ENCODE results near the gene NOP14.
"Not testable (repeated sequence)": the region's sequence is repeated elsewhere in the genome, so short reads cannot be mapped to it uniquely, and the experiment has no call there.

Gene NOP14

DNA sequence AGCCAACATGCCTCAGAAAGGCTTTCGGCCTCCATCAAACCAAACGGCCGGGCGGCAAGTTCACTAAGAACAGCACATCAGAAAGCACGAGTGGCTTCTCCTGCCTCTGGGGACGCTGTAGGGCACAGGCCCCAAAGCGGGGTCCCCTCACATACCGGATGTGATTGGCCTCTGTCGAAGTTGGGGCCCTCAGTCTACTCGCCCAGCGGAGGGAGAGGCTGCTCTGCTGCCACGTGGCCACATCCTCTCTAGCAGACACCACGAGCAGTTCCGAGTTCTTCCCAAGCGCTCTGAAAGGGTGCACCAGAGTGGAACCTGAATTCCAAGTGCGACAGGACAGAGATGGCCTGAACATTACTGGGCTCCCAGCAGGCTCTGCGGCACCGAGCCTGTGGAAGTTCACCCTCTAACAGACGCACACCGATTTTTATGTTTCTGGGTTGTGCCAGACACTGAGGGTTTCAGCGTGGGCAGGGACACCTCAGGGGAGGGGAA is 21.1 kb downstream of the NOP14 start:
- no peak for DNase-seq (ENCODE audit: low read depth, low spot score)
- Histone ChIP-seq H3K27me3 (ENCODE audit: control insufficient read depth, insufficient read depth, low read length) (no peaks in the 10 kb centered on the region), H3K4me3 (ENCODE audit: low read length) (no peak overlapping the region), H3K27ac (ENCODE audit: low read length) (no peak overlapping the region), H3K36me3 (ENCODE audit: control insufficient read depth, insufficient read depth, low read length) (peaks cover 67% of the 10 kb centered on the region), H3K4me1 (ENCODE audit: control insufficient read depth, insufficient read depth, low read length) (no peaks in the 10 kb centered on the region), H3K9me3 (ENCODE audit: control insufficient read depth, insufficient read depth, low read length) (no peaks in the 10 kb centered on the region)
- no CpG with 5 or more reads among the region's 21 CpGs for WGBS (ENCODE audit: insufficient coverage, insufficient read length)

DNA sequence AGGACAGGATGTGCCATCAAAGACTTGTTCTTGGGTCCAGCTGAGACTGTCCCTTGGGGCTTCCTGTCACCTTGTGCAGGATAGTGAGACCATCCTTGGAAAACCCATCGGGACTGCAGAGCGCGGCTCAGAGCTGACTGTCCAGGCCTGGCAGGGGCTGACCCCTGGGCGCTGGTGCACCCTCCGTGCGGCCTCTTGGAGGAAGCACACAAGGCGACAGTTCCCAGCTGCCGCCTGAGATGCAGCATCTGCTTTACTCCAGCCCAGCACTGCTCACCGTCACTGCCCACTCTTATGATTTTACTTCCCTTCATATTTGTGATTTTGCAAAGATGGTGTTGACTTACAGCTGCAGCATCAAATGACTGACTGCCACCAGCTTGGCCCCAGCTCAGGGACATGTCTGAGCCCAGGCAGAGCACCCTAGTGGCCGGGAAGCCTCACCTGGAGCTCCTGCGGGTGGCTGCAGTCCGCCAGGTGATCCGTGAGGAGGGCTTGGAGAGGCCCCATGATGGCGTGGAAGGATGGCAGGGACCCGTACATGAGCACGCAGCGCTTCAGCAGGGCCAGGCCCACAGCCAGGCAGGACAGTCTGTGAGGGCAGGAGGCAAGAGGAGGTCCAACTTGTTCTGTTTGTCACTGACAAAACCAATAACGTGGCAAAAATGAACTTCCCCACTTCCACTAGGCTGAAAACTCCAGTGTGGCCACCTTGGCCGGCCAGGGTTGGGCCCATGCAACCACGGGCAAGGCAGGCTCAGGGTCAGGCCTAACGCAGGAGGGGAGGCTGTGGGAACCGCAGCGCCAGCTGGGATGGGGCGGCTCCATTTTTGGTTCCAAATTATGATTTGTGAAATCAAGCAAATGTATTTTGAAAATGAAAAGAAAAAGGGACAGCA is 21.8 kb downstream of the NOP14 start:
- no CpG with 5 or more reads among the region's 24 CpGs for WGBS (ENCODE audit: insufficient coverage, insufficient read length)
- no peak for DNase-seq (ENCODE audit: low read depth, low spot score)
- H3K4me3 ChIP-seq (ENCODE audit: low read length), result no peak overlapping the region
- no peak overlapping the region for H3K27ac ChIP-seq (ENCODE audit: low read length)
- H3K27me3 ChIP-seq (ENCODE audit: control insufficient read depth, insufficient read depth, low read length), result no peaks in the 10 kb centered on the region
- no peaks in the 10 kb centered on the region for H3K4me1 ChIP-seq (ENCODE audit: control insufficient read depth, insufficient read depth, low read length)
- no peaks in the 10 kb centered on the region for H3K9me3 ChIP-seq (ENCODE audit: control insufficient read depth, insufficient read depth, low read length)
- H3K36me3 ChIP-seq (ENCODE audit: control insufficient read depth, insufficient read depth, low read length), result peaks cover 61% of the 10 kb centered on the region

DNA sequence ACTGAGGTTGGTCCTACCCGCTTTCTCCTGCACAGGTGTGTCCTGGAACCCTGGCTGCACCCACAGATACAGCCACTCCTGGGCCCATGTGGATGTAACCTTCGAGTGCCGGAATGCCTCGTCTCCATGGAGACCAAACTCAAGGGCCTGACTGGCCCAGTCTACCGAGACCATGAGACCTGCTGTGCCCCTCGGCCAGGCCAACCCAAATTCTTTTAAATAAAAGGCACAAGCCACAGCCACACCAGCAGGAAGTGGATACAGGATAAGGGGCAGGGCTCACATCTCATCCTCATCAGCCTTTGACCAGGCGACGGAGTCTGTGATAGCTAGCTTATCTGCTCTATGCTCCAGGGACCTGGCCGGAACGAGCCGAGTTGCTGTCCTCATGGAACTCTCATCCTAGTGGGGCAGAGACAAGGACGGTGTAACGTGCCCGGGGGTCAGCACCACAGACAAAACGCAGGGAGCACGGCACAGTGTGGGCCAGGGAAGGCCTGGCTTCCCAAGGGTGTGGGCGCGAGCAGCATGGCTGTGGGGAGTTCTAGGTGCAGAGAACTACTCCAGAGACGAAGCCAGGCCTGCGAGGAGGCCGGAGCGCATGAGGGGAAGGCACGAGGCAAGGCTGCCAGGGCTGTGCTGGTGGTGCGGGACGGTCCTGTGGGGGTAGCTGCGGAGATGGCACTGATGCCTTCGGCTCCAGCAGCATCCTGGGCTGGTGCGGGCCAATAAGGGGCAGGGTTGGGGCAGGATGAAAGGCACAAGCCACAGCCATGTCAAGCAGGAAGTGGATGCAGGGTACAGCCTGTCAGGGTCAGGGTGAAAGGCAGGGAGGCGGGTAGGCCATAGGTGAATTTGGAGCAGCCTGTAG is 22.7 kb downstream of the NOP14 start:
- WGBS (ENCODE audit: insufficient coverage, insufficient read length), result no CpG with 5 or more reads among the region's 29 CpGs
- peaks cover 58% of the 10 kb centered on the region for H3K36me3 ChIP-seq (ENCODE audit: control insufficient read depth, insufficient read depth, low read length)

DNA sequence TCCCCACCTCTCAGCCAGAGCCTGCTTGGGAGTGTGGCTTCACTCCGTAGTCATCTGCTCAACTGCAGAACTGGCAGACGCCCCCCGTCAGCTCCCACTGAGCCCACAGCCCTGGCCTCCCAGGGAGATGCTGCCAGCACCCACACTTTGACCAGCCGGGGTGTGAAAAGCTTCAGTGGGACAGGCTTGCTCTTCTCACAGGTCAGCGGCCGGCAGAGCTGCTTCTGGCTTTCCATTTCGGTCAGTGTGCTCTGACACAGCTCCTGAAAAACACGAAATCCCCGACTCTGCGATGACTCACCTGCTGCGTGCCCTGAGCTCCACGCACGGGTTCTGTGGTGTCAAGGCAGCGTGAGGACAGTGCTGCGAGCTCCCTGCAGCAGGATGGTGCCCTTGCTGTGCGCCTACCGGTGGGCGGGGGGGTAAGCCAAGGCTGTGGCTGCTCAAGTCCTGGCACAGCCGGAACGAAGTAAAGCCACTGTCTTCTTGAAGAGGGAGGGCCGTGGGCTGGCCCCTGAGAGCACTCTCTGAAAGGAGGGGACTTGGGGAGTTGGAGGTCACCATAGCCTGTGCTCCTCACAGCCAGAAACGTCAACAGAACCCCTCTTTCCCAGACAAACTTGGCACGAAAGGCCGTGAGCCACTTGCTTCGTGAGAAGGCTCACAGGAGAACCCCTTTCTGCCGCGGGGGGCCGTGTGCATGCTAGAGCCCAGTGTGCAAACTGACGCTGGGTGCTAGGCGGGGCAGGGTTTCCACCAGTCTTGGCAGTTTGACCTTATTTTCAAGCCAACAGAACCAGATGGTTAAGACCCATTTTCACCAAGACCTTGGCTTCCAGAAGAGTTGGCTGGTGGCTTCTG is 23.6 kb downstream of the NOP14 start:
- Histone ChIP-seq H3K9me3 (ENCODE audit: control insufficient read depth, insufficient read depth, low read length) (no peaks in the 10 kb centered on the region), H3K27ac (ENCODE audit: low read length) (no peak overlapping the region), H3K4me3 (ENCODE audit: low read length) (no peak overlapping the region), H3K36me3 (ENCODE audit: control insufficient read depth, insufficient read depth, low read length) (peaks cover 52% of the 10 kb centered on the region), H3K4me1 (ENCODE audit: control insufficient read depth, insufficient read depth, low read length) (no peaks in the 10 kb centered on the region), H3K27me3 (ENCODE audit: control insufficient read depth, insufficient read depth, low read length) (no peaks in the 10 kb centered on the region)
- WGBS (ENCODE audit: insufficient coverage, insufficient read length), result no CpG with 5 or more reads among the region's 30 CpGs
- no peak for DNase-seq (ENCODE audit: low read depth, low spot score)

More for the DNA sequence above, 22.7 kb downstream of the NOP14 start:
- H3K27me3 ChIP-seq (ENCODE audit: control insufficient read depth, insufficient read depth, low read length), result no peaks in the 10 kb centered on the region
- H3K27ac ChIP-seq (ENCODE audit: low read length), result no peak overlapping the region
- no peaks in the 10 kb centered on the region for H3K4me1 ChIP-seq (ENCODE audit: control insufficient read depth, insufficient read depth, low read length)
- no peak for DNase-seq (ENCODE audit: low read depth, low spot score)
- H3K9me3 ChIP-seq (ENCODE audit: control insufficient read depth, insufficient read depth, low read length), result no peaks in the 10 kb centered on the region
- H3K4me3 ChIP-seq (ENCODE audit: low read length), result no peak overlapping the region

DNA sequence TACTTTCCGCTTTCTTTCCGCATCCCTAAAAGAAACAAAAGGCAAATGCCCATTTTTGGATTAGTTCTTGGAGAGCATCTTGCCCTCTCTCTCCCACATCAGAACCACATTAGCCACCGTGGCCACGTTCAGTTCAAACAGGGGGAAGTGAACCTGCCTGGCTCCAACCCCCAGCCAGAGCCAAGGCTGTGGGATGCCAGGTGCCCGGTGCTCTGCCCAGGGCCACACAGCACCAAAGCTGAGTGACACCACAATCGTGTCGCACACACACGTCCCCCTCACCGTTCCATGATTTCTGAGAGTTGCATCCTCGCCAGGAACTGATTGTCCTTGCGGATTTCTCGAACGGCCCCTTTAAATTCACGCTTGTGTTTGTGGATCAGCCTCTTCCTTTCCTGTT is 24.3 kb downstream of the NOP14 start:
- Histone ChIP-seq H3K4me1 (ENCODE audit: control insufficient read depth, insufficient read depth, low read length) (no peaks in the 10 kb centered on the region), H3K36me3 (ENCODE audit: control insufficient read depth, insufficient read depth, low read length) (peaks cover 50% of the 10 kb centered on the region), H3K4me3 (ENCODE audit: low read length) (no peak overlapping the region), H3K27ac (ENCODE audit: low read length) (no peak overlapping the region), H3K9me3 (ENCODE audit: control insufficient read depth, insufficient read depth, low read length) (no peaks in the 10 kb centered on the region), H3K27me3 (ENCODE audit: control insufficient read depth, insufficient read depth, low read length) (no peaks in the 10 kb centered on the region)
- no CpG with 5 or more reads among the region's 14 CpGs for WGBS (ENCODE audit: insufficient coverage, insufficient read length)
- no peak for DNase-seq (ENCODE audit: low read depth, low spot score)

DNA sequence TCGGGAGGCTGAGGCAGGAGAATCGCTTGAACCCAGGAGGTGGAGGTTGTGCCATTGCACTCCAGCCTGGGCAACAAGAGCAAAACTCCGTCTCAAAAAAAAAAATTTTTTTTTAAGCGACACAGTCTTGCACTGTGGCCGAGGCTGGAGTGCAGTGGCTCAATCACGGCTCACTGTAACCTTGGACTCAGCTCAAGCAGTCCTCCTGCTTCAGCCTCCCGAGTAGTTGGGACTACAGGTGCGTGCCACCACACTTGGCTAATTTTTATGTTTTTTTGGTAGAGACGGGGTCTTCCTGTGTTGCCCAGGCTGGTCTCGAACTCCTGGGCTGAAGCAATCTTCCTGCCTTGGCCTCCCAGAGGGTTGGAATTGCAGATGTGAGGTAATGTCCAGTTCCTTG is 24.8 kb downstream of the NOP14 start:
- WGBS (ENCODE audit: insufficient coverage, insufficient read length), result no CpG with 5 or more reads among the region's 10 CpGs
- not testable (repeated sequence) for H3K27ac ChIP-seq (ENCODE audit: low read length); H3K4me3 ChIP-seq (ENCODE audit: low read length)

DNA sequence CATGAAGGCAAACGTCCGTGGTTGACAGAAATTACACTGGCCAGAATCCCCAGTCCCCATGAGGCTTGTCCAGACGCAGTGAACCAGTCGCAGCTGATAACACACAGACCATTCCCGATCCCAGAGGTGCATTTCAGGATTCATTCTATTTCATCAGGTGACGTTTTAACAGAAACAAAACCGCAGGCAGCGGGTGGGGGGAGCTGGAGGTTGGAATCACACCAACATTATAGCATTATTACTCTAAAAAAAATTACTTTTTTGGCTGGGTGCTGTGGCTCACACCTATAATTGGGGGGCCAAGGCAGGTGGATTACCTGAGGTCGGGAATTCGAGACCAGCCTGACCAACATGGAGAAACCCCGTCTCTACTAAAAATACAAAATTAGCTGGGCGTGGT is 25.2 kb downstream of the NOP14 start:
- no peaks in the 10 kb centered on the region; the same call in 1 of the 2 replicates for H3K4me1 ChIP-seq (ENCODE audit: control insufficient read depth, insufficient read depth, low read length)
- no peak overlapping the region for H3K27ac ChIP-seq (ENCODE audit: low read length)
- H3K36me3 ChIP-seq (ENCODE audit: control insufficient read depth, insufficient read depth, low read length), result peaks cover 42% of the 10 kb centered on the region
- no peaks in the 10 kb centered on the region for H3K27me3 ChIP-seq (ENCODE audit: control insufficient read depth, insufficient read depth, low read length)
- WGBS (ENCODE audit: insufficient coverage, insufficient read length), result no CpG with 5 or more reads among the region's 12 CpGs
- DNase-seq (ENCODE audit: low read depth, low spot score), result no peak
- no peaks in the 10 kb centered on the region for H3K9me3 ChIP-seq (ENCODE audit: control insufficient read depth, insufficient read depth, low read length)
- H3K4me3 ChIP-seq (ENCODE audit: low read length), result no peak overlapping the region

More for the DNA sequence above, 24.8 kb downstream of the NOP14 start:
- not testable (repeated sequence) for H3K4me1 ChIP-seq (ENCODE audit: control insufficient read depth, insufficient read depth, low read length); H3K9me3 ChIP-seq (ENCODE audit: control insufficient read depth, insufficient read depth, low read length); DNase-seq (ENCODE audit: low read depth, low spot score); H3K27me3 ChIP-seq (ENCODE audit: control insufficient read depth, insufficient read depth, low read length)
- H3K36me3 ChIP-seq (ENCODE audit: control insufficient read depth, insufficient read depth, low read length), result peaks cover 46% of the 10 kb centered on the region

DNA sequence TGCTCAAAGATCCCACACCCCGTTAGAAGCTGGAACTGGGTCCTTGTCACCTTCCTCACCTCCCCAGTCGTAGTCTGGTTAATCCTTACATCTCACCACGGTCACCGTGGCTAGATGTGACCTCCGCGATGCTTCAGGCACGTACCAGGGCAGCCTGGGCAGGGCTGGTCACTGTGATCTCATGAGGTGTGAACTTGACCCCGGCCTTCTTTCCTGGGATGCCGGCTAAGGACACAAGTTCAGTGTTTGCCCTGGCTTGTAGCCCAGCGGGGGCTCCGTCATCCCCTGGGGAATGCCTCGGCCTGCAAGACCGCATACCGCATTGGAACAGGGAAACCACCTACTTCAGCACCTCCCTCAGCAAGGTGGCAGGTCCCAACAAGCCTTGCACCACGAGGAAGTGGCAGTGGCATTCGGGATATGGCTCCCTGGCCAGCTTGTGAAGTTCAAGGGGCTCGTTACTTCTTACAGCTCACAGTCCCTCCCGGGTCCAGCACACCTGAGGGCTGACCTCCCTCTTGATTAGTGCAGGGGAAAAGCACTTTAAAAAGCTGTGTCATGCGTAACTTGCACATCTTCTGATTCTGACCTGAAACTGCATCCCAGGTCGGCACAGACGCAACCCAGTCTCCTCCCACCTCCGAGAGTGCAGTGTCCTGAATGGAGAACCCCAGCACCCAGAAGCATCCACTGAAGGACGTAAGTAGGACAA is 25.9 kb downstream of the NOP14 start:
- no peak for DNase-seq (ENCODE audit: low read depth, low spot score)
- Histone ChIP-seq H3K27ac (ENCODE audit: low read length) (no peak overlapping the region), H3K27me3 (ENCODE audit: control insufficient read depth, insufficient read depth, low read length) (no peaks in the 10 kb centered on the region), H3K9me3 (ENCODE audit: control insufficient read depth, insufficient read depth, low read length) (no peaks in the 10 kb centered on the region), H3K4me3 (ENCODE audit: low read length) (no peak overlapping the region), H3K36me3 (ENCODE audit: control insufficient read depth, insufficient read depth, low read length) (peaks cover 35% of the 10 kb centered on the region), H3K4me1 (ENCODE audit: control insufficient read depth, insufficient read depth, low read length) (no peaks in the 10 kb centered on the region; the same call in 1 of the 2 replicates)
- no CpG with 5 or more reads among the region's 23 CpGs for WGBS (ENCODE audit: insufficient coverage, insufficient read length)

DNA sequence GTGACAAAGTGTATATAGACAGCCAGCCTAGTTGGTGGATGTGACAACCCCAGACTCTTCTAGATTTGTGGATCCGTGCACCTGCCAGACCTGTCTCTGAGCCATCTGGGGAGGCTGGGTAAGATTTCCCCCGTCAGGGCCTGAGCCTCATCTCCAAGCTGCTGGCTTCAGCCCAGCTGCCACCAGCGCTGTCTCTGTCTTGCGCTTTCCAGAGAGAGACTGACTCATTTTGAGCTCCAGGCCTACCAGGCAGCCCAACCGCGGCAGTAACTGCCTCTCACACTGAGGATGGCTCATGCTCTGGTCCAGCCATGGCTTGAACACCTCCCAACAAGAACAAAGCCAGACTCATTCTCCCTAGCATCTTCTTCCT is 26.4 kb downstream of the NOP14 start:
- Histone ChIP-seq H3K4me1 (ENCODE audit: control insufficient read depth, insufficient read depth, low read length) (no peaks in the 10 kb centered on the region; the same call in 1 of the 2 replicates), H3K27me3 (ENCODE audit: control insufficient read depth, insufficient read depth, low read length) (no peaks in the 10 kb centered on the region), H3K27ac (ENCODE audit: low read length) (no peak overlapping the region), H3K4me3 (ENCODE audit: low read length) (no peak overlapping the region), H3K9me3 (ENCODE audit: control insufficient read depth, insufficient read depth, low read length) (no peaks in the 10 kb centered on the region), H3K36me3 (ENCODE audit: control insufficient read depth, insufficient read depth, low read length) (peaks cover 31% of the 10 kb centered on the region)
- WGBS (ENCODE audit: insufficient coverage, insufficient read length), result no CpG with 5 or more reads among the region's 6 CpGs
- DNase-seq (ENCODE audit: low read depth, low spot score), result no peak
